A549 (cell line): Measurements from ENCODE around the gene TMEM141. TPM values are rescaled to one million over a fixed set of nuclear protein-coding genes. Genes with fewer than 3 reads are reported as not detected.

Experiments used
- ATAC-seq, 2 experiments: fragments of 200-7000 bp in 1 of 2; fragments of >200 bp in 1 of 2; cut with Nextera tagmentation in 1 of 2; cut with Tn5 transposase in 1 of 2; 3 replicates each; pipeline versions ENCODE4 v1.8.0 to v1.9.1; 2018 to 2020; ENCODE audit warnings: mild to moderate bottlenecking in 1 of 2, moderate library complexity in 1 of 2
- CTCF ChIA-PET: fragments of 300-600 bp; sonication (Branson Sonifier 250); formaldehyde crosslinking; extraction: SDS; loops from one replicate; lab custom pipeline; 2021; ENCODE audit warnings: antibody characterized with exemption, inconsistent platforms; lab: Yijun Ruan, JAX
- POLR2A ChIA-PET: fragments of 350-600 bp; formaldehyde crosslinking; extraction: SDS; loops from one replicate; lab custom pipeline; 2021; ENCODE audit warnings: antibody characterized with exemption, inconsistent platforms; lab: Yijun Ruan, JAX
- DNase-seq, 2 experiments: peaks; one replicate each; pipeline versions ENCODE4 v3.0.0 to v3.0.0-alpha.2; 2011 to 2016; ENCODE audit warnings: low read depth in 1 of 2, low spot score in 1 of 2
- FAIRE-seq: peaks from 2 replicates; lab custom pipeline; 2011; peaks lifted over from hg19 to GRCh38; lab: Jason Lieb, UNC
- H3K27ac ChIP-seq, 2 experiments: fragments of >200 bp; sonication (Bioruptor Twin); formaldehyde crosslinking; 3 replicates each; pipeline ENCODE4 v1.5.1; 2016 to 2017
- H3K4me1 ChIP-seq: fragments of >200 bp; sonication (Bioruptor Twin); formaldehyde crosslinking; 3 replicates; pipeline ENCODE4 v1.6.1; 2016
- H3K4me2 ChIP-seq: fragments of >200 bp; sonication (Bioruptor Twin); formaldehyde crosslinking; 3 replicates; pipeline ENCODE4 v1.6.1; 2016
- H3K4me3 ChIP-seq: fragments of >200 bp; sonication (Bioruptor Twin); formaldehyde crosslinking; 3 replicates; pipeline ENCODE4 v1.5.1; 2016
- H3K9me3 ChIP-seq: fragments of >200 bp; sonication (Bioruptor Twin); formaldehyde crosslinking; 3 replicates; pipeline ENCODE4 v1.6.1; 2016
- EHMT2 ChIP-seq: fragments of 200-600 bp; sonication (generic); IDR thresholded peaks from 2 replicates; pipeline ENCODE4 v1.6.1; 2016; ENCODE audit warnings: antibody characterized with exemption, low read depth, mild to moderate bottlenecking, moderate library complexity
- EP300 ChIP-seq, 2 experiments: fragments of >200 bp; sonication (Bioruptor Twin); formaldehyde crosslinking; IDR thresholded peaks; 2 replicates in 1 of 2; 3 replicates in 1 of 2; pipeline ENCODE4 v1.6.1; 2016 to 2017
- ESRRA ChIP-seq: fragments of 150-350 bp; IDR thresholded peaks from 2 replicates; pipeline ENCODE4 v1.6.1; 2014; ENCODE audit warnings: mild to moderate bottlenecking, low read length, borderline replicate concordance
- FOSB ChIP-seq: fragments of 250-450 bp; sonication (Bioruptor Pico); IDR thresholded peaks from 2 replicates; pipeline ENCODE4 v1.5.0; 2020; ENCODE audit warnings: mild to moderate bottlenecking, moderate library complexity
- FOXS1 ChIP-seq: fragments of 250-450 bp; sonication (Bioruptor Pico); IDR thresholded peaks from 2 replicates; pipeline ENCODE4 v1.5.0; 2020; ENCODE audit warnings: mild to moderate bottlenecking, moderate library complexity
- HEYL ChIP-seq: fragments of 250-450 bp; sonication (Bioruptor Pico); IDR thresholded peaks from 2 replicates; pipeline ENCODE4 v1.8.0; 2021; ENCODE audit warnings: mild to moderate bottlenecking, moderate library complexity
- HOXB13 ChIP-seq: fragments of 250-450 bp; sonication (Bioruptor Pico); IDR thresholded peaks from 2 replicates; pipeline ENCODE4 v1.5.0; 2020; ENCODE audit warnings: low read depth, mild to moderate bottlenecking, moderate library complexity
- JUNB ChIP-seq: fragments of >200 bp; sonication (Bioruptor Twin); formaldehyde crosslinking; IDR thresholded peaks from 2 replicates; pipeline ENCODE4 v1.6.1; 2016
- MAFK ChIP-seq: fragments of 450-650 bp; IDR thresholded peaks from 2 replicates; pipeline ENCODE4 v1.6.1; 2014; ENCODE audit not compliant: partially characterized antibody
- PHF8 ChIP-seq: fragments of 200-600 bp; sonication (generic); IDR thresholded peaks from 2 replicates; pipeline ENCODE4 v1.6.1; 2016; ENCODE audit warnings: low read depth, mild to moderate bottlenecking, antibody characterized with exemption, moderate library complexity, borderline replicate concordance
- POLR2A ChIP-seq: IDR thresholded peaks from 2 replicates; pipeline ENCODE4 v1.6.1; 2012; ENCODE audit warnings: mild to moderate bottlenecking, low read length
- RARB ChIP-seq: fragments of 250-450 bp; sonication (Bioruptor Pico); IDR thresholded peaks from 2 replicates; pipeline ENCODE4 v1.8.0; 2021; ENCODE audit warnings: mild to moderate bottlenecking, moderate library complexity
- RCOR1 ChIP-seq: fragments of 150-350 bp; IDR thresholded peaks from 2 replicates; pipeline ENCODE4 v1.6.1; 2014; ENCODE audit warnings: antibody characterized with exemption, low read length, low read depth
- RNF2 ChIP-seq: fragments of 200-600 bp; sonication (generic); IDR thresholded peaks from 2 replicates; pipeline ENCODE4 v1.6.1; 2016; ENCODE audit warnings: low read depth, mild to moderate bottlenecking, antibody characterized with exemption, moderate library complexity, borderline replicate concordance
- ZC3H11A ChIP-seq: fragments of 450-650 bp; IDR thresholded peaks from 2 replicates; pipeline ENCODE4 v1.6.1; 2014; ENCODE audit warnings: antibody characterized with exemption, mild to moderate bottlenecking
- ZSCAN20 ChIP-seq: fragments of 250-450 bp; sonication (Bioruptor Pico); IDR thresholded peaks from 2 replicates; pipeline ENCODE4 v1.8.0; 2022; ENCODE audit warnings: mild to moderate bottlenecking, moderate library complexity
- WGBS: methylation state at CpG from one replicate; pipeline ENCODE4 v1.1.6; 2017; ENCODE audit errors: missing lambda C conversion rate; 5-methylcytosine and 5-hydroxymethylcytosine counted together
- polyA plus RNA-seq, 4 experiments: library from polyadenylated mRNA; depleted of rRNA in 3 of 4; stranded (reverse); fragments of >200 nt; fragmentation: RNase III in 1 of 4; extraction: RNeasy Plus Mini Kit Qiagen cat#74134 plus additional on column Dnase treatment in 1 of 4; gene quantifications; 2 replicates in 3 of 4; 3 replicates in 1 of 4; pipeline ENCODE4 v1.2.3, GENCODE V29; 2011 to 2017
- TF ChIP-seq, protein P1 (sequence below): IDR thresholded peaks from 2 replicates; pipeline ENCODE4 v1.6.1; 2012; ENCODE audit warnings: low read depth, borderline replicate concordance
- TF ChIP-seq, protein P2 (sequence below): IDR thresholded peaks from 2 replicates; pipeline ENCODE4 v1.6.1; 2012
- TF ChIP-seq, protein P3 (sequence below): fragments of 450-650 bp; IDR thresholded peaks from 2 replicates; pipeline ENCODE4 v1.6.1; 2014; ENCODE audit warnings: antibody characterized with exemption
- TF ChIP-seq, protein P4 (sequence below): fragments of 200-600 bp; sonication (generic); IDR thresholded peaks from 2 replicates; pipeline ENCODE4 v1.6.1; 2016; ENCODE audit warnings: antibody characterized with exemption, mild to moderate bottlenecking, moderate library complexity

The TMEM141 gene
- polyA plus RNA-seq, 2 of the 4 experiments (the other 2 are of a cell fraction): 64.5 to 70.7 TPM

DNA sequence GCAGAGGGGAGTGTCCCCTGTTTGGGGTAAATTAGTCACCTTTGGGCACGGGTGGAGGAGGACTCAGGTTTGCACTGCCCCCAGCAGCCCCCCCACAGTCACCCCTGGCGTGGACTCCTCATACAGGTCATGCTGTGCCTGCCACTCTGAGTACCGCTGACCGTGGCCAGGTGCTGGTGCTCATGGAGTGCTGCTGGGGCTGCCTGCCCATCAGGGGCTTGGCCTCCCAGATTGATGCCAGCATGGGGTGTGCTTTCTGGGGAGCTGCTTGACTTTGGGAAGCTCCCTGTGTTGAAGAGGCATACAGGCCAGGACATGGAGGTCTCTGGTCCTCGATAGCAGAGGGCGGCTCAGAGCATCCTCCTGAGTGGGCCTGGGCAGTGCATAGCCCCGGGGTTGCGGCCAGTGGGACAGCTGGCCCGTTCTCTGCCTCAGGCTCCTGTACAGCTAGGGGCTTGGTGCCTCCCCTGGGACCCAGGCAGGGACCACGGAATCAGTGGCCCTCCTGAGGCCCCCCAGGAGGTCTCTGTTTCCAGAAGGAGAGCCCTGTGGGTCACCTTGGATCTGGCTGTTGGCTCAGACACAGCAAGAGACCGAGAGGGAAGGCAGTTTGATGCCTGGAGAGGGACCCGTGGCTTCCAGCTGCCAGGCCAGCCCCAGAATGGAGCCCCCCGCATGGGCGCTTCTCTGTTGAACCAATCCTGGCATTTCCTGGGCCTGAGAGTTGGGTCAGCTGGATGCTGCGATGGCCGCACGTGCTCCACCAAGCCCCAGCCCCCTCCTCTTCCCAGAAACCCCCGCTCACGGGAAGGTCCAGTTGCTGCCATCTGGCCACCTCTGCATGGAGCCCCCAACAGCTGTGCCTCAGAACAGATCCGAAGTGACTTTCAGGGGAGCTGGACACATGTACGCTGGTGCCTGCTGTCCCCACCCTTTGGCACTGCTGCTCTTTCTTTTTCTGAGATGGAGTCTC lies 45.1 kb downstream of the TMEM141 start:
- ChIA-PET POLR2A (interaction anchor here (1.0 to 1.1 kb wide), 2 partner anchors 29 to 67 kb away, joined by 5 read pairs; partner anchors contain the start of gene RABL6), CTCF (interaction anchor here (1.0 to 8.1 kb wide), 12 partner anchors 7 to 210 kb away, joined by 3 to 72 read pairs (median 4); partner anchors contain the start of genes AJM1, NPDC1 and RABL6)
- DNase-seq (no peak), ATAC-seq (no peak), FAIRE-seq (no peak)
- Histone ChIP-seq H3K4me3 (no peak overlapping the region), H3K27ac (no peak overlapping the region), H3K4me2 (no peak overlapping the region), H3K4me1 (peaks cover 32% of the 10 kb centered on the region), H3K9me3 (no peaks in the 10 kb centered on the region)
- TF ChIP-seq RNF2 (no peak), HEYL (no peak), POLR2A (no peak), RARB (CRISPR knock-in tag) (no peak), EHMT2 (no peak), RCOR1 (no peak), MAFK (no peak), PHF8 (no peak), ESRRA (no peak), HOXB13 (CRISPR knock-in tag) (no peak), FOXS1 (no peak), JUNB (no peak), ZSCAN20 (CRISPR knock-in tag) (no peak), FOSB (CRISPR knock-in tag) (no peak), ZC3H11A (no peak), EP300 (IDR thresholded peaks at IDR 0.05) (no peak)
- TF ChIP-seq, protein P1, sequence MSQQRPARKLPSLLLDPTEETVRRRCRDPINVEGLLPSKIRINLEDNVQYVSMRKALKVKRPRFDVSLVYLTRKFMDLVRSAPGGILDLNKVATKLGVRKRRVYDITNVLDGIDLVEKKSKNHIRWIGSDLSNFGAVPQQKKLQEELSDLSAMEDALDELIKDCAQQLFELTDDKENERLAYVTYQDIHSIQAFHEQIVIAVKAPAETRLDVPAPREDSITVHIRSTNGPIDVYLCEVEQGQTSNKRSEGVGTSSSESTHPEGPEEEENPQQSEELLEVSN: no peak
- TF ChIP-seq, protein P2, sequence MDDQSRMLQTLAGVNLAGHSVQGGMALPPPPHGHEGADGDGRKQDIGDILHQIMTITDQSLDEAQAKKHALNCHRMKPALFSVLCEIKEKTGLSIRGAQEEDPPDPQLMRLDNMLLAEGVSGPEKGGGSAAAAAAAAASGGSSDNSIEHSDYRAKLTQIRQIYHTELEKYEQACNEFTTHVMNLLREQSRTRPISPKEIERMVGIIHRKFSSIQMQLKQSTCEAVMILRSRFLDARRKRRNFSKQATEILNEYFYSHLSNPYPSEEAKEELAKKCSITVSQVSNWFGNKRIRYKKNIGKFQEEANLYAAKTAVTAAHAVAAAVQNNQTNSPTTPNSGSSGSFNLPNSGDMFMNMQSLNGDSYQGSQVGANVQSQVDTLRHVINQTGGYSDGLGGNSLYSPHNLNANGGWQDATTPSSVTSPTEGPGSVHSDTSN: no peak
- TF ChIP-seq, protein P3, sequence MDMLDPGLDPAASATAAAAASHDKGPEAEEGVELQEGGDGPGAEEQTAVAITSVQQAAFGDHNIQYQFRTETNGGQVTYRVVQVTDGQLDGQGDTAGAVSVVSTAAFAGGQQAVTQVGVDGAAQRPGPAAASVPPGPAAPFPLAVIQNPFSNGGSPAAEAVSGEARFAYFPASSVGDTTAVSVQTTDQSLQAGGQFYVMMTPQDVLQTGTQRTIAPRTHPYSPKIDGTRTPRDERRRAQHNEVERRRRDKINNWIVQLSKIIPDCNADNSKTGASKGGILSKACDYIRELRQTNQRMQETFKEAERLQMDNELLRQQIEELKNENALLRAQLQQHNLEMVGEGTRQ: no peak
- TF ChIP-seq, protein P4, sequence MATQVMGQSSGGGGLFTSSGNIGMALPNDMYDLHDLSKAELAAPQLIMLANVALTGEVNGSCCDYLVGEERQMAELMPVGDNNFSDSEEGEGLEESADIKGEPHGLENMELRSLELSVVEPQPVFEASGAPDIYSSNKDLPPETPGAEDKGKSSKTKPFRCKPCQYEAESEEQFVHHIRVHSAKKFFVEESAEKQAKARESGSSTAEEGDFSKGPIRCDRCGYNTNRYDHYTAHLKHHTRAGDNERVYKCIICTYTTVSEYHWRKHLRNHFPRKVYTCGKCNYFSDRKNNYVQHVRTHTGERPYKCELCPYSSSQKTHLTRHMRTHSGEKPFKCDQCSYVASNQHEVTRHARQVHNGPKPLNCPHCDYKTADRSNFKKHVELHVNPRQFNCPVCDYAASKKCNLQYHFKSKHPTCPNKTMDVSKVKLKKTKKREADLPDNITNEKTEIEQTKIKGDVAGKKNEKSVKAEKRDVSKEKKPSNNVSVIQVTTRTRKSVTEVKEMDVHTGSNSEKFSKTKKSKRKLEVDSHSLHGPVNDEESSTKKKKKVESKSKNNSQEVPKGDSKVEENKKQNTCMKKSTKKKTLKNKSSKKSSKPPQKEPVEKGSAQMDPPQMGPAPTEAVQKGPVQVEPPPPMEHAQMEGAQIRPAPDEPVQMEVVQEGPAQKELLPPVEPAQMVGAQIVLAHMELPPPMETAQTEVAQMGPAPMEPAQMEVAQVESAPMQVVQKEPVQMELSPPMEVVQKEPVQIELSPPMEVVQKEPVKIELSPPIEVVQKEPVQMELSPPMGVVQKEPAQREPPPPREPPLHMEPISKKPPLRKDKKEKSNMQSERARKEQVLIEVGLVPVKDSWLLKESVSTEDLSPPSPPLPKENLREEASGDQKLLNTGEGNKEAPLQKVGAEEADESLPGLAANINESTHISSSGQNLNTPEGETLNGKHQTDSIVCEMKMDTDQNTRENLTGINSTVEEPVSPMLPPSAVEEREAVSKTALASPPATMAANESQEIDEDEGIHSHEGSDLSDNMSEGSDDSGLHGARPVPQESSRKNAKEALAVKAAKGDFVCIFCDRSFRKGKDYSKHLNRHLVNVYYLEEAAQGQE: no peak
- 95% methylated on average over 13 of the region's 21 CpGs for WGBS
